IMR-90 (cell line): Measurements from ENCODE around the gene POLR1E. TPM values are rescaled to one million over a fixed set of nuclear protein-coding genes. Genes with fewer than 3 reads are reported as not detected.

Source experiments
- ATAC-seq: fragments of 200-7000 bp; cut with Tn5 transposase; 2 replicates; pipeline ENCODE4 v1.9.1; 2020; ENCODE audit warnings: low read depth, mild to moderate bottlenecking, moderate library complexity
- BruUV-seq: library from RNA; stranded (reverse); fragments of 400-500 nt; replicated peaks from 2 replicates; lab custom pipeline; 2021; lab: Mats Ljungman, UMichigan
- CTCF ChIA-PET: fragments of 300-600 bp; formaldehyde crosslinking; extraction: SDS; loops from one replicate; lab custom pipeline; 2021; ENCODE audit warnings: antibody characterized with exemption; lab: Yijun Ruan, JAX
- POLR2A ChIA-PET: fragments of 300-600 bp; sonication (Branson Sonifier 250); formaldehyde crosslinking; loops from one replicate; lab custom pipeline; 2022; ENCODE audit warnings: antibody characterized with exemption; ENCODE audit not compliant: unreplicated experiment; lab: Charles Lee
- DNase-seq: peaks from one replicate; pipeline ENCODE4 v3.0.0; 2013
- H2AFZ ChIP-seq: replicated peaks from 2 replicates; pipeline ENCODE3; 2013; ENCODE audit warnings: low read length, mild to moderate bottlenecking; ENCODE audit not compliant: poor library complexity
- H2AK5ac ChIP-seq: 2 replicates; pipeline ENCODE4 v1.6.1; 2013; ENCODE audit warnings: low read depth, low read length, inconsistent platforms
- H2AK9ac ChIP-seq: replicated peaks from 2 replicates; pipeline ENCODE3; 2013; ENCODE audit warnings: mild to moderate bottlenecking, low read depth, low read length, moderate library complexity; ENCODE audit not compliant: poor library complexity
- H2BK120ac ChIP-seq: 2 replicates; pipeline ENCODE4 v1.6.1; 2013; ENCODE audit warnings: low read depth, low read length, inconsistent platforms
- H2BK15ac ChIP-seq: 3 replicates; pipeline ENCODE4 v1.6.1; 2013; ENCODE audit warnings: low read depth, low read length, inconsistent platforms
- H2BK20ac ChIP-seq: 2 replicates; pipeline ENCODE4 v1.6.1; 2013; ENCODE audit warnings: low read depth, mild to moderate bottlenecking, inconsistent platforms, low read length, moderate library complexity
- H2BK5ac ChIP-seq: 2 replicates; pipeline ENCODE4 v1.6.1; 2013; ENCODE audit warnings: mild to moderate bottlenecking, low read depth, low read length, inconsistent platforms; ENCODE audit not compliant: poor library complexity, severe bottlenecking
- H3K14ac ChIP-seq: replicated peaks from 2 replicates; pipeline ENCODE4 v1.6.1; 2013; ENCODE audit warnings: low read depth, low read length, inconsistent platforms
- H3K18ac ChIP-seq: 2 replicates; pipeline ENCODE4 v1.6.1; 2013; ENCODE audit warnings: low read depth, low read length, control low read depth
- H3K23ac ChIP-seq: 2 replicates; pipeline ENCODE4 v1.6.1; 2013; ENCODE audit warnings: low read depth, low read length, inconsistent platforms
- H3K27ac ChIP-seq: 2 replicates; pipeline ENCODE4 v1.5.1; 2013; ENCODE audit warnings: mild to moderate bottlenecking, control low read depth, low read length; ENCODE audit not compliant: insufficient read depth
- H3K27me3 ChIP-seq: 2 replicates; pipeline ENCODE4 v1.6.1; 2013; ENCODE audit warnings: low read length; ENCODE audit not compliant: control insufficient read depth, insufficient read depth
- H3K36me3 ChIP-seq: 2 replicates; pipeline ENCODE4 v1.6.1; 2013; ENCODE audit warnings: low read length, mixed read lengths; ENCODE audit not compliant: control insufficient read depth, insufficient read depth
- H3K4ac ChIP-seq: 2 replicates; pipeline ENCODE4 v1.6.1; 2013; ENCODE audit warnings: low read depth, low read length, inconsistent platforms
- H3K4me1 ChIP-seq: 2 replicates; pipeline ENCODE4 v1.6.1; 2013; ENCODE audit warnings: low read length, mixed read lengths; ENCODE audit not compliant: control insufficient read depth, insufficient read depth
- H3K4me2 ChIP-seq: 2 replicates; pipeline ENCODE4 v1.6.1; 2013; ENCODE audit warnings: low read depth, mild to moderate bottlenecking, control low read depth, low read length, moderate library complexity
- H3K4me3 ChIP-seq: 2 replicates; pipeline ENCODE4 v1.5.1; 2013; ENCODE audit warnings: low read depth, mild to moderate bottlenecking, control low read depth, low read length, moderate library complexity; ENCODE audit not compliant: insufficient read depth
- H3K56ac ChIP-seq: 2 replicates; pipeline ENCODE4 v1.6.1; 2013; ENCODE audit warnings: low read length, inconsistent platforms; ENCODE audit not compliant: insufficient read depth; ENCODE audit errors: extremely low read depth
- H3K79me1 ChIP-seq, 2 experiments: 2 replicates each; pipeline ENCODE4 v1.6.1; 2013; ENCODE audit warnings: low read length in 2 of 2, inconsistent platforms in 1 of 2, low read depth in 1 of 2
- H3K9ac ChIP-seq: 2 replicates; pipeline ENCODE4 v1.6.1; 2013; ENCODE audit warnings: low read depth, low read length, control low read depth
- H3K9me1 ChIP-seq: 2 replicates; pipeline ENCODE4 v1.6.1; 2013; ENCODE audit warnings: low read length, inconsistent platforms; ENCODE audit not compliant: insufficient read depth
- H3K9me3 ChIP-seq: 2 replicates; pipeline ENCODE4 v1.6.1; 2013; ENCODE audit warnings: low read length; ENCODE audit not compliant: control insufficient read depth, insufficient read depth
- H4K20me1 ChIP-seq: 2 replicates; pipeline ENCODE4 v1.6.1; 2013; ENCODE audit warnings: low read length, inconsistent platforms; ENCODE audit not compliant: insufficient read depth
- H4K5ac ChIP-seq: 2 replicates; pipeline ENCODE4 v1.6.1; 2013; ENCODE audit warnings: mild to moderate bottlenecking, low read depth, low read length, control low read depth
- H4K8ac ChIP-seq, 2 experiments: 2 replicates each; pipeline ENCODE4 v1.6.1; 2013; ENCODE audit warnings: low read depth in 2 of 2, low read length in 2 of 2, control low read depth in 1 of 2, inconsistent platforms in 1 of 2
- H4K91ac ChIP-seq: 2 replicates; pipeline ENCODE4 v1.6.1; 2013; ENCODE audit warnings: low read depth, low read length, inconsistent platforms; ENCODE audit not compliant: insufficient read depth
- BHLHE40 ChIP-seq: fragments of 150-350 bp; IDR thresholded peaks from 2 replicates; pipeline ENCODE4 v1.6.1; 2016; ENCODE audit warnings: mild to moderate bottlenecking, low read depth, low read length
- CEBPB ChIP-seq: IDR thresholded peaks from 2 replicates; pipeline ENCODE4 v1.6.1; 2012; ENCODE audit warnings: low read depth, low read length, improper control_type of control experiment
- FOS ChIP-seq: fragments of 150-350 bp; IDR thresholded peaks from 2 replicates; pipeline ENCODE4 v1.6.1; 2016; ENCODE audit warnings: low read depth, low read length
- MAFK ChIP-seq: IDR thresholded peaks from 2 replicates; pipeline ENCODE4 v1.6.1; 2012; ENCODE audit warnings: low read depth, low read length, improper control_type of control experiment
- MAZ ChIP-seq: IDR thresholded peaks from 2 replicates; pipeline ENCODE4 v1.6.1; 2012; ENCODE audit warnings: low read depth, mild to moderate bottlenecking, low read length, improper control_type of control experiment, moderate library complexity, borderline replicate concordance
- MXI1 ChIP-seq: IDR thresholded peaks from 2 replicates; pipeline ENCODE4 v1.6.1; 2012; ENCODE audit warnings: low read depth, mild to moderate bottlenecking, low read length, moderate library complexity, borderline replicate concordance
- NFE2L2 ChIP-seq: fragments of 150-350 bp; IDR thresholded peaks from 2 replicates; pipeline ENCODE4 v1.6.1; 2016; ENCODE audit warnings: low read depth, mild to moderate bottlenecking, low read length
- POLR2A ChIP-seq: IDR thresholded peaks from 2 replicates; pipeline ENCODE4 v1.6.1; 2012; ENCODE audit warnings: mild to moderate bottlenecking, low read depth, low read length
- RAD21 ChIP-seq: IDR thresholded peaks from 2 replicates; pipeline ENCODE4 v1.6.1; 2012; ENCODE audit warnings: low read length, improper control_type of control experiment
- RCOR1 ChIP-seq: IDR thresholded peaks from 2 replicates; pipeline ENCODE4 v1.6.1; 2012; ENCODE audit warnings: mild to moderate bottlenecking, low read length, improper control_type of control experiment; ENCODE audit not compliant: insufficient replicate concordance
- RFX5 ChIP-seq: IDR thresholded peaks from 2 replicates; pipeline ENCODE4 v1.8.0; 2012; ENCODE audit warnings: low read depth, mild to moderate bottlenecking, low read length, moderate library complexity
- SMC3 ChIP-seq: fragments of 150-350 bp; IDR thresholded peaks from 2 replicates; pipeline ENCODE4 v1.6.1; 2016; ENCODE audit warnings: low read depth, mild to moderate bottlenecking, antibody characterized with exemption, low read length, moderate library complexity
- WGBS, 2 experiments: methylation state at CpG; one replicate each; pipeline versions ENCODE4 v1.1.5 to v1.1.7; 2013; ENCODE audit warnings: missing lambda C conversion rate in 2 of 2; ENCODE audit not compliant: insufficient read length in 1 of 2; ENCODE audit errors: extremely low coverage in 2 of 2; 5-methylcytosine and 5-hydroxymethylcytosine counted together
- dilution Hi-C: fragments of 300-500 bp; cut with HindIII; formaldehyde crosslinking; loops from one replicate; pipeline ENCODE4 v1.14.3; 2018; ENCODE audit warnings: low sequenced_read_pairs; ENCODE audit not compliant: unreplicated experiment
- in situ Hi-C: fragments of 300-500 bp; cut with MboI; formaldehyde crosslinking; loops from 3 replicates; pipeline ENCODE4 v1.14.3; 2019; ENCODE audit warnings: low sequenced_read_pairs, inconsistent platforms, mixed read lengths
- intact Hi-C: fragments of 100-400 bp; cut with micrococcal nuclease; formaldehyde crosslinking; loops from 2 replicates; pipeline ENCODE4 v1.10.0; 2022
- polyA plus RNA-seq, 3 experiments: library from polyadenylated mRNA; depleted of rRNA; stranded (reverse); fragments of >200 nt; gene quantifications; 2 replicates each; pipeline ENCODE4 v1.2.3, GENCODE V29; 2012; ENCODE audit warnings: low replicate concordance in 1 of 3
- total RNA-seq: library from RNA; depleted of rRNA; stranded (reverse); fragments of >200 nt; gene quantifications from 2 replicates; pipeline ENCODE4 v1.2.3, GENCODE V29; 2012
- TF ChIP-seq, protein P1 (sequence below): fragments of 150-350 bp; IDR thresholded peaks from 2 replicates; pipeline ENCODE4 v1.6.1; 2016; ENCODE audit warnings: low read depth, mild to moderate bottlenecking, low read length, moderate library complexity, borderline replicate concordance
- TF ChIP-seq, protein P2 (sequence below): fragments of 150-350 bp; IDR thresholded peaks from 2 replicates; pipeline ENCODE4 v1.6.1; 2017; ENCODE audit warnings: mild to moderate bottlenecking, antibody characterized with exemption, low read length, low read depth
- TF ChIP-seq, protein P3 (sequence below): conservative IDR thresholded peaks from 2 replicates; pipeline ENCODE4 v1.5.1; 2012; ENCODE audit warnings: mild to moderate bottlenecking, low read depth, low read length, improper control_type of control experiment

The POLR1E gene
- total and polyA plus RNA-seq, 2 of the 4 experiments (the other 2 are of a cell fraction): 48.0 to 71.9 TPM

DNA sequence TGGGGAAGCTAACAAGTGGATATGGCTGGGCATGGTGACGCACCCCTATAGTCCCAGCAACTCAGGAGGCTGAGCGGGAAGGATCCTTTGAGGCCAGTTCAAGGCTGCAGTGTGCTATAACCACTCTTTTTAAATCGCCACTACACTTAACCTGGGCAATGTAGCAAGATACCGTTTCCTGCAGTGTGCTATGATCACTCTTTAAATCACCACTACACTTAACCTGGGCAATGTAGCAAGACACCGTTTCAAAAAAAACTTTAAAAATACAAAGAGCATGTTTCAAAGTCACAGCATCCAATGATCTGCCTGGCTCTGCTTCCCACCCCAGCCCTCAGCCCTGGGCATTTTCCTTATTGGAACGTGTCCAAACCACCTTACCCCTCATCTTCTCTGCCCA, 48.7 kb upstream of the POLR1E start:
- no peak overlapping the region for H3K18ac ChIP-seq
- no TSS peak for BruUV-seq
- WGBS, 2 experiments: 84% methylated on average over 3 of the region's 6 CpGs; no CpG with 5 or more reads in 1 of the 2 experiments
- no peak overlapping the region for H2BK5ac ChIP-seq
- no peak overlapping the region for H2BK15ac ChIP-seq
- no peak overlapping the region for H2AK9ac ChIP-seq
- H2AFZ ChIP-seq: no peak overlapping the region
- peaks cover 8% of the 10 kb centered on the region for H3K9me1 ChIP-seq
- TF ChIP-seq SMC3: no peak
- no peak for TF ChIP-seq RCOR1
- TF ChIP-seq MXI1: no peak
- no peak for TF ChIP-seq POLR2A
- no peak for TF ChIP-seq FOS
- TF ChIP-seq RAD21: no peak
- no peak for TF ChIP-seq NFE2L2
- TF ChIP-seq MAZ: no peak
- TF ChIP-seq, protein P1, sequence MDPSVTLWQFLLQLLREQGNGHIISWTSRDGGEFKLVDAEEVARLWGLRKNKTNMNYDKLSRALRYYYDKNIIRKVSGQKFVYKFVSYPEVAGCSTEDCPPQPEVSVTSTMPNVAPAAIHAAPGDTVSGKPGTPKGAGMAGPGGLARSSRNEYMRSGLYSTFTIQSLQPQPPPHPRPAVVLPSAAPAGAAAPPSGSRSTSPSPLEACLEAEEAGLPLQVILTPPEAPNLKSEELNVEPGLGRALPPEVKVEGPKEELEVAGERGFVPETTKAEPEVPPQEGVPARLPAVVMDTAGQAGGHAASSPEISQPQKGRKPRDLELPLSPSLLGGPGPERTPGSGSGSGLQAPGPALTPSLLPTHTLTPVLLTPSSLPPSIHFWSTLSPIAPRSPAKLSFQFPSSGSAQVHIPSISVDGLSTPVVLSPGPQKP: no peak
- TF ChIP-seq, protein P2, sequence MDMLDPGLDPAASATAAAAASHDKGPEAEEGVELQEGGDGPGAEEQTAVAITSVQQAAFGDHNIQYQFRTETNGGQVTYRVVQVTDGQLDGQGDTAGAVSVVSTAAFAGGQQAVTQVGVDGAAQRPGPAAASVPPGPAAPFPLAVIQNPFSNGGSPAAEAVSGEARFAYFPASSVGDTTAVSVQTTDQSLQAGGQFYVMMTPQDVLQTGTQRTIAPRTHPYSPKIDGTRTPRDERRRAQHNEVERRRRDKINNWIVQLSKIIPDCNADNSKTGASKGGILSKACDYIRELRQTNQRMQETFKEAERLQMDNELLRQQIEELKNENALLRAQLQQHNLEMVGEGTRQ: no peak
- no peak for TF ChIP-seq MAFK
- no peak for TF ChIP-seq CEBPB
- TF ChIP-seq RFX5: no peak
- TF ChIP-seq, protein P3, sequence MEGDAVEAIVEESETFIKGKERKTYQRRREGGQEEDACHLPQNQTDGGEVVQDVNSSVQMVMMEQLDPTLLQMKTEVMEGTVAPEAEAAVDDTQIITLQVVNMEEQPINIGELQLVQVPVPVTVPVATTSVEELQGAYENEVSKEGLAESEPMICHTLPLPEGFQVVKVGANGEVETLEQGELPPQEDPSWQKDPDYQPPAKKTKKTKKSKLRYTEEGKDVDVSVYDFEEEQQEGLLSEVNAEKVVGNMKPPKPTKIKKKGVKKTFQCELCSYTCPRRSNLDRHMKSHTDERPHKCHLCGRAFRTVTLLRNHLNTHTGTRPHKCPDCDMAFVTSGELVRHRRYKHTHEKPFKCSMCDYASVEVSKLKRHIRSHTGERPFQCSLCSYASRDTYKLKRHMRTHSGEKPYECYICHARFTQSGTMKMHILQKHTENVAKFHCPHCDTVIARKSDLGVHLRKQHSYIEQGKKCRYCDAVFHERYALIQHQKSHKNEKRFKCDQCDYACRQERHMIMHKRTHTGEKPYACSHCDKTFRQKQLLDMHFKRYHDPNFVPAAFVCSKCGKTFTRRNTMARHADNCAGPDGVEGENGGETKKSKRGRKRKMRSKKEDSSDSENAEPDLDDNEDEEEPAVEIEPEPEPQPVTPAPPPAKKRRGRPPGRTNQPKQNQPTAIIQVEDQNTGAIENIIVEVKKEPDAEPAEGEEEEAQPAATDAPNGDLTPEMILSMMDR: no peak
- TF ChIP-seq BHLHE40: no peak
- dilution Hi-C loops (no loop called here), in situ Hi-C loops (no loop called here), intact Hi-C loops (no loop called here)
- no peak overlapping the region for H2BK20ac ChIP-seq
- H3K14ac ChIP-seq: no peak overlapping the region
- H3K27ac ChIP-seq: no peak overlapping the region
- H2BK120ac ChIP-seq: no peak overlapping the region
- H3K27me3 ChIP-seq: no peaks in the 10 kb centered on the region
- peaks cover 4% of the 10 kb centered on the region; the same call in 1 of the 2 replicates for H3K4me1 ChIP-seq
- no peak overlapping the region for H3K4ac ChIP-seq
- ATAC-seq (no peak), DNase-seq (no peak)
- no peak overlapping the region for H3K9ac ChIP-seq
- CTCF ChIA-PET: no interaction called here
- H4K20me1 ChIP-seq: peaks cover 15% of the 10 kb centered on the region; the same call in 1 of the 2 replicates
- H3K56ac ChIP-seq: no peak overlapping the region
- peaks cover 64% of the 10 kb centered on the region for H3K36me3 ChIP-seq
- H2AK5ac ChIP-seq: no peak overlapping the region
- no peak overlapping the region for H4K91ac ChIP-seq
- H4K5ac ChIP-seq: no peak overlapping the region
- no peak overlapping the region for H3K4me3 ChIP-seq
- POLR2A ChIA-PET: no interaction called here
- H3K23ac ChIP-seq: no peak overlapping the region
- no peak overlapping the region for H4K8ac ChIP-seq
- peaks cover 55 to 60% of the 10 kb centered on the region in 2 experiments for H3K79me1 ChIP-seq
- H3K9me3 ChIP-seq: no peaks in the 10 kb centered on the region
- no peak overlapping the region for H3K4me2 ChIP-seq
